NCI-H1105 treated with DMSO at 0.1 percent for 48 hours (cell line): Measurements from ENCODE around the gene SLC45A3.

Source experiments
- DNase-seq: peaks from one replicate; lab custom pipeline; 2025; lab: John Stamatoyannopoulos, UW

SLC45A3 gene

GRCh38 chr1:205701420-205701819 lies 21.1 kb upstream of the SLC45A3 start:
- no peak for DNase-seq

DNA sequence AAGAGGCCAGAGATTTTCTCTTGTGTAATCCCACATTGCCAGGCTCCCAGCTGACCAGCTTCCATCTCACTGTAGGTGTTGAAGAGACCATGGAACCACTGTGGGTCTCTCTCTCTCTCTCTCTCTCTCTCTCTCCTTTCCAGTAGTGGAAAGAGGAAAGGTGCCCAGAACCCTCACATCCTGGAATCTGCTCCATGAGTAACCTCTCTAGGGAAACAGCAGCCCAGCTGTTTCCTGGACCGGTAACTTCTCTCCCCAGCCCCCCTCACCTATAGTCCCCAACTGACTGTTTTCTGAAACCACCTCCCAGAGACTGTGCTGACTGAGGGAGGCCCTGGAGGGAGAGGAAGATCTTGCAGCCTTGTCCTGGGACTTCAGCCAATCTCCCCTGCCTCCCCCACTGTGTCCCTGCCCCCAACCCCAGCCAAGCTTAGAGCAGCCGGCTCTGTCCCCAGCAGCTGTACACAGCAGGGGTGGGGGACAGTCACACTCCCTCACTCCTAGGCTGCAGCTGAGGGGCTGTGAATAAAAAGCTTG lies 20.6 kb upstream of the SLC45A3 start:
- no peak for DNase-seq

DNA sequence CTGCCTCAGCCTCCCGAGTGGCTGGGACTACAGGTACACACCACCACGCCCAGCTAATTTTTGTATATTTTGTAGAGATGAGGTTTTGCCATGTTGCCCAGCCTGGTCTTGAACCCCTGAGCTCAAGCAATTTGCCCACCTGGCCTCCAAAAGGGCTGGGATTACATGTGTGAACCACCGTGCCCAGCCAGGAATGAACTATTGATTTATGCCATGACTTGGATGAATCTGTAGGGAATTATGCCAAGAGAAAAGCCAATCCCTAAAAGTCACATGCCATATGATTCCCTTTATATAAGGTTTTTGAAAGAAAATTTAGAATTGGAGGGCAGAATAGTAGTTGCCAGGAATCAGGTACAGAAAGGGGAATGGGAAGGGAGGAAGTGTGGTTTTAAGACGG lies 19.1 kb upstream of the SLC45A3 start:
- DNase-seq = no peak

GRCh38 chr1:205698921-205699320 lies 18.6 kb upstream of the SLC45A3 start:
- DNase-seq = no peak

DNA sequence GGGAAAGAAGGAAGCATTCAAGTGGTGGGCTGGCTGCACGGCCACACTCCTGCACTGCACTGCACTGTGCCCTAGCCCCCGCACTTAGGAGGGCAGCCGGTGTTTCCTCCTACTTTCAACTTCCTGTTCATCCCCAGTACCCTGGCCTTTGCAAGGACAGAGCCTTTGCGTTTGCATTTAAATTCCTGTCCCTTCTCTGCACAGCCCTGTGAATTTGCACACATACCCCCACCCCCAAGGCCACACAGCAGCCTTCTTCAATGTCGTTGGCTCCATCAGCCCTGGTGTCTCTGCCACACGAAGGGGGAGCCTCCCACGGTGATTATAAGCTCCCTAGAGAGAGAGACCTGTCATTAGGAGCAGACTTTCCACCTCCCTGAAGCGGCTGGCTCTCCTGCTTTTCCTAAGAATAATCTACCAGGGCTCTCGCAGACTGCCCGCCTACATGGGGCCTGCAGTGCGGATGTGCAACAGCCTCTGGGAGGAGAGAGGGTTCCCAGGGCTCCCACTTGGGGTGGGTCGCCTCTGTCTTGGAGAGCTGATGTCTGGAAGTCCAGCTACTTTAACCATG lies 13.2 kb upstream of the SLC45A3 start:
- no peak for DNase-seq

DNA sequence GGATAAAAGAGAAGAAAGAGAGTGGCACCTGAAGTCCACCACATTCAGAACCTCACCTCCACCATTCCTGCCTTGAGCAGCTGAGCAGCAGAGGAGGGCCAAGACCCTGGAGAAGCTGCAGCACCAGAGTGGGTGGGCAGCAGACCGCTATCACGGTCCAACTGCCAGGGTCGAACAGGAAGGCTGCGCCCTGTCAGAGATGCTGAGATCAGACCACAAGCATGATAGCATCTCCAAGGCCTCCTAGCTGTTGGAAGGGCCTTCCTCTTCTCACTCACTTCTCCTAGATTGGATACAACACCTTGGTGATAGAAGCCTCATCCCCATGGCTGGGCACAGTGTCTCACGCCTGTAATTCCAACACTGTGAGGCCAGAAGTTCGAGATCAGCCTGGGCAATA lies 12.1 kb upstream of the SLC45A3 start:
- DNase-seq = no peak

DNA sequence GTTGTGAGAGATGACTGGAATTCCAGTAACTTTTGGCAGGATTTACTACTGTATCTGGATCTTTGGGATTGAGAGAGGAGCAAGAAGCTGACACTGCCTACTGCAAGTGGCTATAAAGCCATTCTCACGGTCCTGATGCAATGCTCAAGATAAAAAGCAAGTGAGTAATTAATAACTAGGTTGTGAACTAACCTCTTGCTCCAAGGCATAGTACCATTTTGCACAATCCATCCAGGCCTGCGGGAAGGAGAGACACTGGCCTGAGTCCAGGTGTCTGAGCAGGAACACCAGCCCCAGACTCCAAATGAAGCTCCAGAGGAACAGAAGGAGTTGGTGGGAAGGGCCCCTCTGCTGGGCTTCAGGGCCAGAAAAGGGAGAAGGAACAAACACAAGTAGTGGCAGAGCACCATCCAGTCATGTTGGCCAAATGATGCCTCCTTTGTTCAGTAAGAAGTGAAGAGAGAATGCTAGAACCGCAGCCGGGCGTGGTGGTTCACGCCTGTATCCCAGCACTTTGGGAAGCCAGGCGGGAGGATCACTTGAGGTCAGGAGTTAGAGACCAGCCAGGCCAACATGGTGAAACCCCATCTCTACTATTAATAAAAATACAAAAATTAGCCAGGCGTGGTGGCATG lies 9.9 kb upstream of the SLC45A3 start:
- DNase-seq = no peak

- no peak for DNase-seq
Observed at GRCh38 chr1:205689479-205689878, 9.2 kb upstream of the SLC45A3 start.

DNA sequence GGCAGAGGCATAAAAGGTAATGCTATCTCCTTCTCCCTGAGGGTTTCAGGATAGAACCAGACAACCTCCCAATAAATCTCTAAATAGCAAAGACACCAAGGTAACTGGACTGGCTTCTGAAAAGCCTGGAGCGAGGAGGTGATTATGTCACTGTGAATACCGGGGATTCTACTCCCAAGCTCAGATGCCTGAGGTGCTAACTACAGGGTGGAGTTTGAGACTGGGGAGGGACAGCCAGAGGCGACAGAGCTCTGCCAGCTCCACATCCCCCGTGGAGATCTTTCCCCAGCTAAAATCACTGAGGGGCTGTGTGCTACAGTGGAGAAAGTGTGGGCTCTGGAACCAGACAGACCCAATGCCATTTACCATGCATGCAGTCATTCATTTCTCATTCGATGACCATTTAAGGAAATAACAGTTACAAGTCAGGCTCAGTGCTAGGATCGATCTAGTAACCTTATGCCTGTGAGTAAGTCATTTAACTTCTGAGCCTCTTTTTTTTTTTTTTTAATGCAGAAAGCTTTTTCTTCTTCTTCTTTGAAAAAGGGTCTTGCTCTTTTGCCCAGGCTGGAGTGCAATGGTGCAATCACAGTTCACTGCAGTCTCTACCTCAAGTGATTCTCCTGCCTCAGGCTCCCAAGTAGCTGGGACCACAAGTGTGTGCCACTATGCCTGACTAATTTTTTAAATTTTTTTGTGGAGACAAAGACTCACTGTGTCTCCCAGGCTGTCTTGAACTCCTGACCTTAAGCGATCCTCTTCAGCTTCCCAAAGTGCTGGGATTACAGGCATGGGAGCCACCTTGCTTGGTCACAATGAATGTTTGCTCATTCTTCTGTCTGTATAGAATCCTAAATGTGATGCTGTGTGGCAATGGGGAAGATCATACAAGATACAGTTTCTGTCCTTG lies 8.1 kb upstream of the SLC45A3 start:
- no peak for DNase-seq

DNA sequence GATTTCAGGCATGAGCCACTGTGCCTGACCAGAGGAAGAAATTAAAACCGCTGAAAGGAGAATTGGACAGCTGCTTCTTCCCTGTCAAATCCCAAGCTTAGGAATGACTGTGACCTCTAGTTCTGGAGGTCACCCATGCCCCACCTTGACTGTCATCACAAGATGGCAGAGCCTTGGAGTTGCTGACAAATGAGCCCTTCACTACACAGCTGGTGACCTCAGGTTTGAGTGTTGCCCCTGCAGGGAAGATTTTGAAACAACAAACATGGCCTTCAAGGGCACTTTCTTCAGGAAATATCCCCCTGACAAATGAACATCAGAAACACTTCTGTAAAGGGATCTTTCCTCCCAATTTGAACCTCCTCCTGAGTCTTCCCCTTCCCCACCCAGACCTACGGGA lies 6.9 kb upstream of the SLC45A3 start:
- DNase-seq = no peak

GRCh38 chr1:205681364-205681763 lies 1.1 kb upstream of the SLC45A3 start:
- no peak for DNase-seq

DNA sequence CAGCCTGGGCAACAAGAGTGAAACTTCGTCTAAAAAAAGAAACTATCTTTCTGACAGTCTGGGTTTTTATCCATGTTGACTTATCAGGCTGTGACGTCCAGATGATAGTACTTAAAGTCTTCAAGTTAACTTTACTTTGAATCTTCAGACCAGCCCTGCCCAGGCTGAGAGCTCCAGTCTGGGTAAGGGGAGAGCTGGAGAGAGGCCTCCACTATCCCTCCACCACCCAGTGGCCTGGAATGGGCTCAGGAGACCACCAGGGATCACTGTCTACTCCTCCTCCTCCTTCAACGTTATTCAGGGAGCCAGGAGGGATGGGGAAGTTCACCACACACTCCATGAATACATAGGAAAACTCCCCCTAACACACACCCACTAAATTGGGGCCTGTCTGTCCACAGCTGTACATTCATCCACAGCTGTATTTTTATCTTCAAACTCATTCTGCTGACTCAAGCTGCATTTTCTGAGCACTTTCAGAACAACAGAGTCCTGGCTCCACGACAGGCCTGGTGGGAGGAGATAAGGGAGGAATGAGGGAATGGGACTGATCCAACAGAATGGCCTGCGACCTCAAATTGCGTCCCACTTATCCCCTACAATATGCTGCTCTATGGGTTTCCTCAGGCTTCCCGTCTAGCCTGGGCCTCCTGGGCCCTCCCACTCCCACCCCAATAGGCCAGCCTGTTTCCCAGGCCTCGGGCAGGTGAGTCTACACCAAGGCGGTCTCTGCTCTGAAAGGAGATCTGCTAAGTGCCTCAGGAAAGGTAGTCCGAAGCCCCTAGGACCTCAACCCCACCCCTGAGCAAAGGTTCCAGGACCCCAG lies 1.8 kb downstream of the SLC45A3 start:
- DNase-seq = no peak

GRCh38 chr1:205677167-205677566 lies 3.1 kb downstream of the SLC45A3 start:
- DNase-seq = no peak

DNA sequence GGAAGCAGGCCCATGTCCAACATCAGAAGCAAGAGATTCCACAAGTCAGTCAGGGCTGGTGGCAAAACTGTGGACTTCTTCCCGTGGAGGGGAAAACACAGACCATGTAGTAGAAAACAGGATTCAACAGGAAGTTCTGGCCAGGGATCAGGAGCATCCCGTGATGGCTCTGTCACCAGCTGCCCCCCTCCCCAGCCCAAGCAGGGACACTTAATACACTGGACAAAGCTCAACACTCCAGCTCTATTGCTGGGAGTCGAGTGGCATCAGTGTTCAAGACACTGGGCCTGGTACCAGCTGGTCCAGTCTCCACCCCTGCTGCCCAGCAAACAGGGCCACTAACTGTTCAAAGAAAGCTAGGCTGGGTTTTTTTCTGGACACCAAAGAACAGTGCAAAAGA lies 3.7 kb downstream of the SLC45A3 start:
- DNase-seq = no peak

- no peak for DNase-seq
Observed at GRCh38 chr1:205676002-205676401, 4.3 kb downstream of the SLC45A3 start.

DNA sequence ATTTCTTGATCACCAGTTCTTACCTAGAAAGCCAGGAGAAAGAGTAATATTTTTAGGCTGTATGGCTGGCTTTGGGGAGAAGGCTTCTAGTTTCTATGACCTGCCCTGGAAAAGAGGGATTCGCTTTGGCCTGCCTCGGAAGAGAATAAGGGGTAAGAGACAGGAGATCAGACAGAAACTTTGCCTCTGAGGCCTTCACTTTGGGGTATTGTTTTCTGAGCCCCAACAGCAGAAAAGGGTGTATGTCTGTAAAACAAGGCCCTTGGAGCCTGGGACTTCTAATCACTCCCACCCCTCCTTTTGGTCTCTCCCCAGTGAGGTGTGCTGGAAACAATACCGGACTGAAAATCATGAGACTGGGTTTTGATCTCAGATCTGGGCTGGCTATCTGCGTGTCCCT lies 5.1 kb downstream of the SLC45A3 start:
- DNase-seq = no peak

DNA sequence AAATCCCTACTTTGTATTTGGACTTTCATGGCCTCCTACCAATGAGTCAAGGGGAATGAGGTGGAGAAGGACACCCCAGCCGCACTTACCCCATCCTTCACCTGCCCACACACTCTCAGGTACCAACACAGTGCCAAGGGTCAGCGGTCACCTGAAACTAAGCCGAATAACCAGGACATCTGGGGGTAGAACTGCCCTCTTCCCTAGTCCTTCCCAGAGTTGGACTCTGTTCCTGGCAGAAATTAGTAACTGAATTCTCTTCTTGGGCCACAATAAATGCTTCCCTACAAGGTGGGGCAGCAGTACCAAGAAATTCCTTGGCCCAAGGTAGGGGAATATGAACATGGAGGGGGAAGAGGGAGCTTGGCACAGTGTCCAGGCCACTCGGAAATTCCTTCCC lies 7.3 kb downstream of the SLC45A3 start:
- DNase-seq = no peak

DNA sequence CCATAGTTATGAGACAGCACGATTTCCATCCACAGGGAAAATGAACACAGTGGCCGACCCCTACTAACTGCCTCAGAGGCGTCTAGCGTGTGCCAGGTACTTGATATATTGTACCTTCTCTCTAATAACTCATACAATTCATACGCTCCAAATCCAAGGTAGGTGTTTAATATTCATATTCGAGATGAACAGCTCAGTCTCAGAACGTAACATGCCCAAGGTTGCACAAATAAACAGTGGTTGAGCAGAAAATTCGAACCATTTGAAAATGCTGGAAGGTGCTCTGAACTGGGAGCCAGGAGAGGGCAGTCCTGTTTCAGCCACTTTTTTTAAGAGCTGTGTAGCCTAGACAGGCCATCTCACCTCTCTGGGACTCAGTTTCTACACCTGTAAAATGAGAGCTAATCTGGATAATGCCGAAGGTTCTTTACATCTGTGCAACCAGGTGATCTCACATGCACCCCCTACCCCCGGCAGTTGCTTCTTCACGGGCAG lies 7.9 kb downstream of the SLC45A3 start:
- no peak for DNase-seq

GRCh38 chr1:205670611-205671430 lies 9.5 kb downstream of the SLC45A3 start:
- DNase-seq = no peak

DNA sequence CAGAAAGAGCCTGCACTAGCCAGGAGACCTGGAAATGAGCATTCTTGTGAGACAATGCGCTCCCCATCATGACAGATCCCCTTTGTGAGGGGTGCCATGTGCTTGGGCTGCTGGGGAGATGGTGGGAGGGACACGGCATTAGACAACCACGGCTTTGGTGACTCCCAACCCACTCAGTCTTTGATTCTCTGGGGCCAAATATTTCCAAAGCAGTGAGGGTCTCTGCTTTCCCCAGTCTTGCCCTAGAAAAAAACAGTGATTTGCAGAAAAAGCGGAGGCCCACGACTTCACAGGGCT lies 10.2 kb downstream of the SLC45A3 start:
- no peak for DNase-seq
